GM23338 (cell line): ENCODE results near the gene PHACTR1. TPM values are rescaled to one million over a fixed set of nuclear protein-coding genes. Genes with fewer than 3 reads are reported as not detected.

Experiments
- ATAC-seq: fragments of 200-7000 bp; cut with Tn5 transposase; 3 replicates; pipeline ENCODE4 v1.9.1; 2020
- DNase-seq: peaks from one replicate; pipeline ENCODE4 v3.0.0-alpha.2; 2015; ENCODE audit warnings: low spot score
- H2AFZ ChIP-seq: fragments of 200-600 bp; sonication (generic); 2 replicates; pipeline ENCODE4 v1.8.0; 2016; ENCODE audit warnings: antibody characterized with exemption, mild to moderate bottlenecking, moderate library complexity
- H3F3A ChIP-seq: fragments of 200-600 bp; sonication (generic); replicated peaks from 2 replicates; pipeline ENCODE4 v1.8.0; 2017; ENCODE audit warnings: antibody characterized with exemption, mixed run types, low read depth
- H3K27ac ChIP-seq: fragments of 200-600 bp; sonication (generic); 2 replicates; pipeline ENCODE4 v1.6.1; 2016; ENCODE audit warnings: low read depth
- H3K27me3 ChIP-seq: fragments of 200-600 bp; sonication (generic); 2 replicates; pipeline ENCODE4 v1.8.0; 2016; ENCODE audit warnings: mild to moderate bottlenecking, mixed run types, moderate library complexity; ENCODE audit not compliant: insufficient read depth
- H3K36me3 ChIP-seq: fragments of 200-600 bp; sonication (generic); 2 replicates; pipeline ENCODE4 v1.8.0; 2016; ENCODE audit warnings: mild to moderate bottlenecking; ENCODE audit not compliant: insufficient read depth
- H3K4me1 ChIP-seq: fragments of 200-600 bp; sonication (generic); 2 replicates; pipeline ENCODE4 v1.8.0; 2016; ENCODE audit warnings: mild to moderate bottlenecking, moderate library complexity; ENCODE audit not compliant: insufficient read depth
- H3K4me2 ChIP-seq: fragments of 200-600 bp; sonication (generic); 2 replicates; pipeline ENCODE4 v1.7.1; 2017; ENCODE audit warnings: mixed run types
- H3K4me3 ChIP-seq: fragments of 200-600 bp; sonication (generic); 2 replicates; pipeline ENCODE4 v1.6.1; 2016; ENCODE audit warnings: mixed run types
- H3K79me2 ChIP-seq: fragments of 200-600 bp; sonication (generic); replicated peaks from 2 replicates; pipeline ENCODE4 v1.8.0; 2017; ENCODE audit warnings: mild to moderate bottlenecking; ENCODE audit not compliant: insufficient read depth
- H3K9me2 ChIP-seq: fragments of 200-600 bp; sonication (generic); 2 replicates; pipeline ENCODE4 v1.8.0; 2017; ENCODE audit not compliant: insufficient read depth
- H4K20me1 ChIP-seq: fragments of 200-600 bp; sonication (generic); replicated peaks from 2 replicates; pipeline ENCODE4 v1.8.0; 2017; ENCODE audit warnings: mild to moderate bottlenecking; ENCODE audit not compliant: insufficient read depth
- H3K27ac Mint-ChIP-seq: 2 replicates; pipeline ENCODE4 v1.8.0; 2020; ENCODE audit warnings: inconsistent platforms, mild to moderate bottlenecking, moderate library complexity, mixed read lengths
- H3K27me3 Mint-ChIP-seq: 3 replicates; pipeline ENCODE4 v1.8.0; 2022; ENCODE audit warnings: low read depth, mild to moderate bottlenecking, moderate library complexity, mixed read lengths, inconsistent platforms; ENCODE audit not compliant: insufficient read depth, poor library complexity
- H3K36me3 Mint-ChIP-seq: 3 replicates; pipeline ENCODE4 v1.8.0; 2021; ENCODE audit warnings: low read depth, mild to moderate bottlenecking, inconsistent platforms, moderate library complexity, mixed read lengths
- H3K4me1 Mint-ChIP-seq: 3 replicates; pipeline ENCODE4 v1.8.0; 2020; ENCODE audit warnings: mild to moderate bottlenecking, inconsistent platforms, mixed read lengths
- H3K4me3 Mint-ChIP-seq: 3 replicates; pipeline ENCODE4 v1.8.0; 2021; ENCODE audit warnings: moderate library complexity, mild to moderate bottlenecking, inconsistent platforms, mixed read lengths
- H3K9me3 Mint-ChIP-seq: 3 replicates; pipeline ENCODE4 v1.8.0; 2020; ENCODE audit warnings: moderate library complexity, mild to moderate bottlenecking, inconsistent platforms, mixed read lengths
- CREB1 ChIP-seq: fragments of 250-450 bp; sonication (Bioruptor Pico); IDR thresholded peaks from 2 replicates; pipeline ENCODE4 v1.5.0; 2020; ENCODE audit warnings: low read depth, mild to moderate bottlenecking, moderate library complexity
- CTCF ChIP-seq, 2 experiments: fragments of 200-600 bp in 1 of 2; sonication (generic) in 1 of 2; conservative IDR thresholded peaks; 2 replicates each; pipeline versions ENCODE4 v1.5.1 to v1.6.1; 2016 to 2017; ENCODE audit warnings: antibody characterized with exemption in 2 of 2, low read depth in 2 of 2, mild to moderate bottlenecking in 2 of 2, moderate library complexity in 1 of 2
- ETS1 ChIP-seq: IDR thresholded peaks from 2 replicates; pipeline ENCODE4 v1.6.1; 2016; ENCODE audit warnings: antibody characterized with exemption
- EZH2 ChIP-seq: fragments of 200-600 bp; sonication (generic); IDR thresholded peaks from one replicate; pipeline ENCODE4 v1.8.0; 2017; ENCODE audit warnings: antibody characterized with exemption, mild to moderate bottlenecking, low read depth; ENCODE audit not compliant: unreplicated experiment
- EZH2phosphoT487 ChIP-seq: fragments of 200-600 bp; sonication (generic); IDR thresholded peaks from one replicate; pipeline ENCODE4 v1.8.1; 2018; ENCODE audit warnings: antibody characterized with exemption; ENCODE audit not compliant: unreplicated experiment
- REST ChIP-seq: IDR thresholded peaks from one replicate; pipeline ENCODE4 v1.6.1; 2018; ENCODE audit warnings: antibody characterized with exemption; ENCODE audit not compliant: unreplicated experiment
- STAT1 ChIP-seq: IDR thresholded peaks from one replicate; pipeline ENCODE4 v1.6.1; 2016; ENCODE audit warnings: antibody characterized with exemption; ENCODE audit not compliant: unreplicated experiment
- ZNF114 ChIP-seq: fragments of 250-450 bp; sonication (Bioruptor Pico); IDR thresholded peaks from 2 replicates; pipeline ENCODE4 v1.5.0; 2020; ENCODE audit warnings: mild to moderate bottlenecking, moderate library complexity
- ZNF462 ChIP-seq: fragments of 250-450 bp; sonication (Bioruptor Pico); IDR thresholded peaks from 2 replicates; pipeline ENCODE4 v1.5.0; 2020; ENCODE audit warnings: mild to moderate bottlenecking, moderate library complexity
- polyA plus RNA-seq: library from polyadenylated mRNA; unstranded; fragments of >200 nt; fragmentation: Nextera tagmentation; extraction: Ambion mirVana; gene quantifications from 2 replicates; pipeline ENCODE4 v1.2.1, GENCODE V29; 2016
- total RNA-seq: library from RNA; depleted of rRNA; stranded (reverse); fragments of >200 nt; shearing (Covaris generic); gene quantifications from 2 replicates; pipeline ENCODE4 v1.2.3, GENCODE V29; 2014

Gene PHACTR1
- total and polyA plus RNA-seq, 2 experiments from 2014 or later: 5.9 to 19.3 TPM

- no peak for TF ChIP-seq REST
- no peak for TF ChIP-seq ETS1
- TF ChIP-seq STAT1: no peak
- no peak for TF ChIP-seq EZH2
- TF ChIP-seq CTCF (conservative IDR thresholded peaks at IDR 0.05; ENCODE audit: low read depth in 2 of 2): no peak
These were observed 53.1 kb downstream of the PHACTR1 start (continued) for GRCh38 chr6:12769556-12770256.

GRCh38 chr6:12772416-12772815 lies 55.8 kb downstream of the PHACTR1 start:
- H3K27me3 ChIP-seq: no peaks in the 10 kb centered on the region
- no peaks in the 10 kb centered on the region for H3K9me3 Mint-ChIP-seq
- no peak overlapping the region for H3K4me3 ChIP-seq
- no peak overlapping the region for H3K27ac Mint-ChIP-seq
- no peaks in the 10 kb centered on the region for H3K79me2 ChIP-seq
- H3K4me2 ChIP-seq: no peak overlapping the region
- H3F3A ChIP-seq: no peaks in the 10 kb centered on the region
- H3K4me1 ChIP-seq: no peaks in the 10 kb centered on the region
- H3K27ac ChIP-seq: no peak overlapping the region
- peaks cover 2% of the 10 kb centered on the region for H3K27me3 Mint-ChIP-seq
- no peaks in the 10 kb centered on the region for H3K36me3 ChIP-seq
- H2AFZ ChIP-seq: no peak overlapping the region
- H3K36me3 Mint-ChIP-seq: no peaks in the 10 kb centered on the region
- no peaks in the 10 kb centered on the region for H3K9me2 ChIP-seq
- no peak overlapping the region for H3K4me3 Mint-ChIP-seq
- no peak for ATAC-seq
- H4K20me1 ChIP-seq: 0 out of 2 replicates have a peak, but pooled peaks cover 6% of the 10 kb centered on the region
- H3K4me1 Mint-ChIP-seq: peaks cover 5% of the 10 kb centered on the region
- no peak for DNase-seq
- TF ChIP-seq ZNF462 (CRISPR knock-in tag) (no peak), EZH2phosphoT487 (no peak), CTCF (conservative IDR thresholded peaks at IDR 0.05; ENCODE audit: low read depth in 2 of 2) (no peak), ZNF114 (CRISPR knock-in tag) (no peak), CREB1 (CRISPR knock-in tag) (no peak)
